22Rv1 (cell line): ENCODE measurements around the gene CDC16.

Experiments used
- ZFX ChIP-seq: fragments of 450-650 bp; IDR thresholded peaks from 2 replicates; pipeline ENCODE4 v1.6.1; 2017; ENCODE audit warnings: antibody characterized with exemption, borderline replicate concordance
- TF ChIP-seq, protein P1 (sequence below): fragments of 450-650 bp; IDR thresholded peaks from 2 replicates; pipeline ENCODE4 v1.5.1; 2017; ENCODE audit warnings: mild to moderate bottlenecking

DNA sequence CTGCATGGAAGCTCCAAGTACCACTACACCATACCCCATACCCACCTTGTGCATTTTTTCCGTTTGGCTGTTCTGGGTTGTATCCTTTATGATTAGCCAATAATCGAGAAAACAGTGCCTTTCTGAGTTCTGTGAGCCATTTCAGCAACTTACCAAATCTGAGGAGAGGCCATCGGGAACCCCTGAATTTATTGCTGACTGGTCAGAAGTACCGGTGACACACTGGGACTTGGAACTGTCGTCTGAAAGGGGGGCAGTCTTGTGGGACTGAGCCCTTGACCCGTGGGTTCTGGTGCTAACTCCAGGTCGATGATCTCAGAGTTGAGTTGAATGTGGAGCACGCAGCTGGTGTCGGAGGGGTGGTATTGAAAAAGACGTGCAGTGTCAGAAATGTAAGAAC, 61.8 kb downstream of the CDC16 start:
- TF ChIP-seq, protein P1, sequence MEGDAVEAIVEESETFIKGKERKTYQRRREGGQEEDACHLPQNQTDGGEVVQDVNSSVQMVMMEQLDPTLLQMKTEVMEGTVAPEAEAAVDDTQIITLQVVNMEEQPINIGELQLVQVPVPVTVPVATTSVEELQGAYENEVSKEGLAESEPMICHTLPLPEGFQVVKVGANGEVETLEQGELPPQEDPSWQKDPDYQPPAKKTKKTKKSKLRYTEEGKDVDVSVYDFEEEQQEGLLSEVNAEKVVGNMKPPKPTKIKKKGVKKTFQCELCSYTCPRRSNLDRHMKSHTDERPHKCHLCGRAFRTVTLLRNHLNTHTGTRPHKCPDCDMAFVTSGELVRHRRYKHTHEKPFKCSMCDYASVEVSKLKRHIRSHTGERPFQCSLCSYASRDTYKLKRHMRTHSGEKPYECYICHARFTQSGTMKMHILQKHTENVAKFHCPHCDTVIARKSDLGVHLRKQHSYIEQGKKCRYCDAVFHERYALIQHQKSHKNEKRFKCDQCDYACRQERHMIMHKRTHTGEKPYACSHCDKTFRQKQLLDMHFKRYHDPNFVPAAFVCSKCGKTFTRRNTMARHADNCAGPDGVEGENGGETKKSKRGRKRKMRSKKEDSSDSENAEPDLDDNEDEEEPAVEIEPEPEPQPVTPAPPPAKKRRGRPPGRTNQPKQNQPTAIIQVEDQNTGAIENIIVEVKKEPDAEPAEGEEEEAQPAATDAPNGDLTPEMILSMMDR = no peak
- TF ChIP-seq ZFX = no peak
